Measurements from ENCODE around the gene PKD2L1. TPM values are rescaled to one million over a fixed set of nuclear protein-coding genes. Genes with fewer than 3 reads are reported as not detected.

PKD2L1 gene
- total and polyA plus RNA-seq, 2 of the 8 experiments (the other 6 are each of a cell fraction or from before 2014, with no cell fraction given), result 0.20 to 0.33 TPM

GRCh38 chr10:100330079-100330478 is at the start of gene PKD2L1 (continued):
- TF ChIP-seq ATF3 (IDR thresholded peaks at IDR 0.05; ENCODE audit: insufficient read depth, low read depth, low read length) (no peak), CEBPB (IDR thresholded peaks at IDR 0.05; ENCODE audit: low read depth, low read length) (no peak), RNF2 (IDR thresholded peaks at IDR 0.05; ENCODE audit: borderline replicate concordance, low read depth, low read length, missing control alignments, poor library complexity, severe bottlenecking) (no peak), TAF7 (optimal IDR thresholded peaks at IDR 0.05; ENCODE audit: borderline replicate concordance, low read depth, low read length) (no peak)
- TF ChIP-seq, protein P1, sequence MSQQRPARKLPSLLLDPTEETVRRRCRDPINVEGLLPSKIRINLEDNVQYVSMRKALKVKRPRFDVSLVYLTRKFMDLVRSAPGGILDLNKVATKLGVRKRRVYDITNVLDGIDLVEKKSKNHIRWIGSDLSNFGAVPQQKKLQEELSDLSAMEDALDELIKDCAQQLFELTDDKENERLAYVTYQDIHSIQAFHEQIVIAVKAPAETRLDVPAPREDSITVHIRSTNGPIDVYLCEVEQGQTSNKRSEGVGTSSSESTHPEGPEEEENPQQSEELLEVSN (IDR thresholded peaks at IDR 0.05), result no peak

All from H1 (cell line).